Measurements from ENCODE around the gene GNG14. TPM values are rescaled to one million over a fixed set of nuclear protein-coding genes. Genes with fewer than 3 reads are reported as not detected.

Gene GNG14
- total and polyA plus RNA-seq, 2 experiments from 2014 or later = not detected

GRCh38 chr19:12660980-12661379 is 26.8 kb upstream of the GNG14 start:
- H3K4me2 ChIP-seq = no peak overlapping the region
- H4K20me1 ChIP-seq (replicated peaks; ENCODE audit: insufficient read depth) = no peaks in the 10 kb centered on the region; the same call in 1 of the 2 replicates
- H3K4me1 Mint-ChIP-seq = peaks cover 18% of the 10 kb centered on the region
- peaks cover 2% of the 10 kb centered on the region; the same call in 1 of the 2 replicates for H3K4me1 ChIP-seq (ENCODE audit: insufficient read depth)
- peaks cover 3% of the 10 kb centered on the region for H3K27me3 Mint-ChIP-seq (ENCODE audit: insufficient read depth, low read depth, poor library complexity)
- ATAC-seq = no peak
- H3K36me3 ChIP-seq (ENCODE audit: insufficient read depth) = peaks cover 5% of the 10 kb centered on the region; the same call in 1 of the 2 replicates
- no peak overlapping the region for H3K27ac Mint-ChIP-seq
- H3K9me2 ChIP-seq (ENCODE audit: insufficient read depth) = no peaks in the 10 kb centered on the region
- no peak for DNase-seq (ENCODE audit: low spot score)
- peaks cover 4% of the 10 kb centered on the region; the same call in 1 of the 2 replicates for H3K79me2 ChIP-seq (replicated peaks; ENCODE audit: insufficient read depth)
- H3K4me3 Mint-ChIP-seq = no peak overlapping the region
- TF ChIP-seq ZNF331 (CRISPR knock-in tag; IDR thresholded peaks at IDR 0.05; ENCODE audit: low read depth) = no peak
- no peak for TF ChIP-seq NANOG (IDR thresholded peaks at IDR 0.05; ENCODE audit: borderline replicate concordance)
- no peak for TF ChIP-seq CREB1 (CRISPR knock-in tag; IDR thresholded peaks at IDR 0.05; ENCODE audit: low read depth)
- TF ChIP-seq JUNB (IDR thresholded peaks at IDR 0.05; ENCODE audit: unreplicated experiment) = no peak
- no peak for TF ChIP-seq ETS1 (IDR thresholded peaks at IDR 0.05)
- TF ChIP-seq CTCF (conservative IDR thresholded peaks at IDR 0.05; ENCODE audit: low read depth in 2 of 2) = no peak
- no peak for TF ChIP-seq POLR2AphosphoS5 (IDR thresholded peaks at IDR 0.05; ENCODE audit: low read depth)
- no peak for TF ChIP-seq EZH2 (IDR thresholded peaks at IDR 0.05; ENCODE audit: low read depth, unreplicated experiment)
- no peak for TF ChIP-seq REST (IDR thresholded peaks at IDR 0.05; ENCODE audit: unreplicated experiment)
- no peak for TF ChIP-seq ZNF462 (CRISPR knock-in tag; IDR thresholded peaks at IDR 0.05)
- H3K36me3 Mint-ChIP-seq (ENCODE audit: low read depth) = peaks cover 46% of the 10 kb centered on the region
- H3F3A ChIP-seq (replicated peaks; ENCODE audit: low read depth) = peaks cover 19% of the 10 kb centered on the region
- H3K27ac ChIP-seq (ENCODE audit: low read depth) = no peak overlapping the region
- H3K4me3 ChIP-seq = no peak overlapping the region
- H2AFZ ChIP-seq = no peak overlapping the region
- no peaks in the 10 kb centered on the region for H3K27me3 ChIP-seq (ENCODE audit: insufficient read depth)
- H3K9me3 Mint-ChIP-seq = no peaks in the 10 kb centered on the region; the same call in 2 of the 3 replicates

Data from GM23338 (cell line).